ENCODE results near the gene LSM7. TPM values are rescaled to one million over a fixed set of nuclear protein-coding genes. Genes with fewer than 3 reads are reported as not detected.

LSM7 gene
- total RNA-seq, 8 experiments from 2014 or later, result 143 to 444 (median 296) TPM

- Histone ChIP-seq H3K27ac (no peak overlapping the region), H3K4me3 (no peak overlapping the region), H3K4me1 (replicated peaks in 1 of 2) (peaks cover 6% of the 10 kb centered on the region in 2 donors)
- ATAC-seq (replicated peaks in 6 of 8), result no peak
- 100% methylated on average over 1 of the region's 12 CpGs; no CpG with 5 or more reads in 9 of the 10 experiments for WGBS, 10 experiments
- in situ Hi-C loops (cut with MboI; ENCODE audit: low pct_unique_long_range_greater_than_20kb in 2 of 9, low sequenced_read_pairs in 9 of 9, unreplicated experiment in 9 of 9), result no loop called here
Measured at GRCh38 chr19:2320939-2321338, 7.4 kb downstream of the LSM7 start.

- 40 to 90% (median 70%) methylated on average over 1 to 8 of the region's 12 CpGs; no CpG with 5 or more reads in 6 of the 10 experiments for WGBS, 10 experiments
- ATAC-seq (replicated peaks in 6 of 8), result peak in 3 of 8 experiments; percentile 21 to 55 (median 25)
- H3K4me3 ChIP-seq, result no peak overlapping the region
- in situ Hi-C loops (cut with MboI; ENCODE audit: low pct_unique_long_range_greater_than_20kb in 2 of 9, low sequenced_read_pairs in 9 of 9, unreplicated experiment in 9 of 9), result no loop called here
- no peak overlapping the region for H3K27ac ChIP-seq
- peaks cover 6% of the 10 kb centered on the region in 2 donors for H3K4me1 ChIP-seq (replicated peaks in 1 of 2)
Measured at GRCh38 chr19:2320049-2320448, 8.3 kb downstream of the LSM7 start.

GRCh38 chr19:2319551-2319950 lies 8.8 kb downstream of the LSM7 start:
- Histone ChIP-seq H3K27ac (no peak overlapping the region), H3K4me1 (replicated peaks in 1 of 2) (peaks cover 6% of the 10 kb centered on the region in 2 donors), H3K4me3 (no peak overlapping the region)
- no peak for ATAC-seq (replicated peaks in 6 of 8)
- WGBS, 10 experiments, result no CpG with 5 or more reads among the region's 20 CpGs
- in situ Hi-C loops (cut with MboI; ENCODE audit: low pct_unique_long_range_greater_than_20kb in 2 of 9, low sequenced_read_pairs in 9 of 9, unreplicated experiment in 9 of 9), result no loop called here

- WGBS, 10 experiments, result 57 to 100% (median 90%) methylated on average over 1 to 2 of the region's 6 CpGs; no CpG with 5 or more reads in 5 of the 10 experiments
- no peak overlapping the region for H3K27ac ChIP-seq
- H3K4me1 ChIP-seq (replicated peaks in 1 of 2), result peaks cover 6% of the 10 kb centered on the region in 2 donors
- in situ Hi-C loops (cut with MboI; ENCODE audit: low pct_unique_long_range_greater_than_20kb in 2 of 9, low sequenced_read_pairs in 9 of 9, unreplicated experiment in 9 of 9), result no loop called here
- ATAC-seq (replicated peaks in 6 of 8), result no peak
- no peak overlapping the region for H3K4me3 ChIP-seq
Measured at GRCh38 chr19:2318923-2319322, 9.5 kb downstream of the LSM7 start.

- H3K4me1 ChIP-seq (replicated peaks in 1 of 2), result peaks cover 6% of the 10 kb centered on the region in 2 donors
- peak overlapping the region in 1 of 2 donors; percentile 48 for H3K27ac ChIP-seq
- H3K4me3 ChIP-seq, result no peak overlapping the region
- 20 to 100% (median 60%) methylated on average over 1 to 3 of the region's 25 CpGs; no CpG with 5 or more reads in 7 of the 10 experiments for WGBS, 10 experiments
- no peak for ATAC-seq (replicated peaks in 6 of 8)
- in situ Hi-C loops (cut with MboI; ENCODE audit: low pct_unique_long_range_greater_than_20kb in 2 of 9, low sequenced_read_pairs in 9 of 9, unreplicated experiment in 9 of 9), result no loop called here
Measured at GRCh38 chr19:2317756-2318155, 10.6 kb downstream of the LSM7 start.

- H3K27ac ChIP-seq, result no peak overlapping the region
- H3K4me3 ChIP-seq, result no peak overlapping the region
- 78 to 90% (median 80%) methylated on average over 1 to 8 of the region's 13 CpGs; no CpG with 5 or more reads in 5 of the 10 experiments for WGBS, 10 experiments
- ATAC-seq (replicated peaks in 6 of 8), result no peak
- peaks cover 6% of the 10 kb centered on the region in 2 donors for H3K4me1 ChIP-seq (replicated peaks in 1 of 2)
- in situ Hi-C loops (cut with MboI; ENCODE audit: low pct_unique_long_range_greater_than_20kb in 2 of 9, low sequenced_read_pairs in 9 of 9, unreplicated experiment in 9 of 9), result no loop called here
Measured at GRCh38 chr19:2317300-2317699, 11.1 kb downstream of the LSM7 start.

GRCh38 chr19:2315818-2316353 lies 12.5 kb downstream of the LSM7 start:
- Histone ChIP-seq H3K27ac (no peak overlapping the region), H3K4me3 (no peak overlapping the region), H3K4me1 (replicated peaks in 1 of 2) (peaks cover 6% of the 10 kb centered on the region in 2 donors)
- 4 to 86% (median 16%) methylated on average over 1 to 9 of the region's 22 CpGs; no CpG with 5 or more reads in 6 of the 10 experiments for WGBS, 10 experiments
- in situ Hi-C loops (cut with MboI; ENCODE audit: low pct_unique_long_range_greater_than_20kb in 2 of 9, low sequenced_read_pairs in 9 of 9, unreplicated experiment in 9 of 9), result no loop called here
- ATAC-seq (replicated peaks in 6 of 8), result peak; percentile 33 to 92 (median 72)

- ATAC-seq (replicated peaks in 6 of 8), result no peak
- in situ Hi-C loops (cut with MboI; ENCODE audit: low pct_unique_long_range_greater_than_20kb in 2 of 9, low sequenced_read_pairs in 9 of 9, unreplicated experiment in 9 of 9), result no loop called here
- H3K27ac ChIP-seq, result no peak overlapping the region
- 79 to 100% (median 84%) methylated on average over 1 to 6 of the region's 7 CpGs; no CpG with 5 or more reads in 2 of the 10 experiments for WGBS, 10 experiments
- H3K4me1 ChIP-seq (replicated peaks in 1 of 2), result peaks cover 6% of the 10 kb centered on the region in 2 donors
- H3K4me3 ChIP-seq, result no peak overlapping the region
Measured at GRCh38 chr19:2315121-2315817, 13.1 kb downstream of the LSM7 start.

- ATAC-seq (replicated peaks in 6 of 8), result no peak
- Histone ChIP-seq H3K4me1 (replicated peaks in 1 of 2) (peaks cover 5 to 6% of the 10 kb centered on the region in 2 donors), H3K4me3 (no peak overlapping the region), H3K27ac (no peak overlapping the region)
- WGBS, 10 experiments, result 20 to 100% (median 89%) methylated on average over 1 to 4 of the region's 28 CpGs; no CpG with 5 or more reads in 4 of the 10 experiments
- in situ Hi-C loops (cut with MboI; ENCODE audit: low pct_unique_long_range_greater_than_20kb in 2 of 9, low sequenced_read_pairs in 9 of 9, unreplicated experiment in 9 of 9), result no loop called here
Measured at GRCh38 chr19:2312820-2313501, 15.4 kb downstream of the LSM7 start.

GRCh38 chr19:2311093-2311492 lies 17.3 kb downstream of the LSM7 start:
- no peak overlapping the region for H3K27ac ChIP-seq
- no peak overlapping the region for H3K4me3 ChIP-seq
- peaks cover under 1 to 7% of the 10 kb centered on the region in 2 donors for H3K4me1 ChIP-seq (replicated peaks in 1 of 2)
- WGBS, 10 experiments, result 20 to 100% (median 75%) methylated on average over 1 to 2 of the region's 4 CpGs; no CpG with 5 or more reads in 4 of the 10 experiments
- no peak for ATAC-seq (replicated peaks in 6 of 8)
- in situ Hi-C loops (cut with MboI; ENCODE audit: low pct_unique_long_range_greater_than_20kb in 2 of 9, low sequenced_read_pairs in 9 of 9, unreplicated experiment in 9 of 9), result no loop called here

GRCh38 chr19:2309734-2310362 lies 18.5 kb downstream of the LSM7 start:
- no peak overlapping the region for H3K4me3 ChIP-seq
- peaks cover 0 to 7% of the 10 kb centered on the region in 2 donors for H3K4me1 ChIP-seq (replicated peaks in 1 of 2)
- whole genome bisulfite sequencing, 10 experiments, result 17 to 100% (median 58%) methylated on average over 1 to 8 of the region's 17 CpGs; no CpG with 5 or more reads in 2 of the 10 experiments
- ATAC-seq (replicated peaks in 6 of 8), result peak in 3 of 8 experiments; percentile 17 to 72 (median 60)
- H3K27ac ChIP-seq, result no peak overlapping the region
- in situ Hi-C loops (cut with MboI; ENCODE audit: low pct_unique_long_range_greater_than_20kb in 2 of 9, low sequenced_read_pairs in 9 of 9, unreplicated experiment in 9 of 9), result no loop called here

- peaks cover under 1 to 7% of the 10 kb centered on the region in 2 donors for H3K4me1 ChIP-seq (replicated peaks in 1 of 2)
- ATAC-seq (replicated peaks in 6 of 8), result peak in 7 of 8 experiments; percentile 22 to 69 (median 49)
- 6 to 40% methylated on average over 2 to 7 of the region's 63 CpGs; no CpG with 5 or more reads in 8 of the 10 experiments for WGBS, 10 experiments
- H3K4me3 ChIP-seq, result peak within 1 kb of the TSS; percentile 20 to 29 (median 23)
- in situ Hi-C loops (cut with MboI; ENCODE audit: low pct_unique_long_range_greater_than_20kb in 2 of 9, low sequenced_read_pairs in 9 of 9, unreplicated experiment in 9 of 9), result no loop called here
- no peak within 1 kb of the TSS for H3K27ac ChIP-seq
Measured at GRCh38 chr19:2308114-2308556, 20.3 kb downstream of the LSM7 start, which contains the start of gene LINGO3. LINGO3 (minus strand) TSS chr19:2308154; CDS start chr19:2291776, 16,378 bp downstream.

All from motor neuron (in vitro differentiated cells).